ENCODE results near the gene RIPOR3. TPM values are rescaled to one million over a fixed set of nuclear protein-coding genes. Genes with fewer than 3 reads are reported as not detected.

Gene RIPOR3
- total RNA-seq, 1 experiment from 2014 or later: 0.46 TPM

GRCh38 chr20:50613438-50614169 lies 77.7 kb downstream of the RIPOR3 start:
- Histone ChIP-seq H3K4ac (ENCODE audit: low read depth, low read length) (no peak overlapping the region), H4K8ac (replicated peaks; ENCODE audit: insufficient read length, low read depth, low read length) (no peak overlapping the region), H3K18ac (ENCODE audit: insufficient read length, low read depth, low read length) (no peak overlapping the region), H3K23me2 (ENCODE audit: insufficient read length, low read depth, low read length, poor library complexity, severe bottlenecking) (no peaks in the 10 kb centered on the region), H4K91ac (ENCODE audit: insufficient read length, low read depth, low read length) (no peak overlapping the region), H3K27me3 (ENCODE audit: insufficient read depth, low read length) (no peaks in the 10 kb centered on the region), H2BK12ac (ENCODE audit: insufficient read length, low read depth, low read length) (no peak overlapping the region), H3K79me2 (ENCODE audit: insufficient read depth, low read length) (no peaks in the 10 kb centered on the region), H3K56ac (ENCODE audit: insufficient read length, low read depth, low read length) (no peak overlapping the region), H2BK20ac (ENCODE audit: low read depth, low read length, poor library complexity, severe bottlenecking) (no peak overlapping the region), H2AFZ (ENCODE audit: low read length) (no peak overlapping the region), H3K27ac (ENCODE audit: insufficient read length, low read depth, low read length) (no peak overlapping the region), H3K14ac (ENCODE audit: insufficient read depth, low read length) (no peak overlapping the region), H3K9me3 (ENCODE audit: control insufficient read depth, low read depth, low read length) (no peaks in the 10 kb centered on the region), H2AK5ac (ENCODE audit: insufficient read length, low read length) (no peak overlapping the region), H3K23ac (ENCODE audit: insufficient read length, low read depth, low read length) (no peak overlapping the region), H3T11ph (ENCODE audit: low read length) (no peak overlapping the region), H2BK15ac (ENCODE audit: low read depth, low read length) (no peak overlapping the region), H4K5ac (ENCODE audit: insufficient read length, low read depth, low read length) (no peak overlapping the region), H3K4me1 (ENCODE audit: insufficient read depth, low read length) (no peaks in the 10 kb centered on the region; the same call in 1 of the 2 replicates), H3K9ac (ENCODE audit: extremely low read depth, insufficient read length, low read length) (no peak overlapping the region), H3K4me2 (ENCODE audit: insufficient read depth, insufficient read length, low read length) (no peak overlapping the region), H2BK5ac (ENCODE audit: insufficient read length, low read length) (no peak overlapping the region), H4K20me1 (ENCODE audit: control insufficient read depth, insufficient read depth, insufficient read length) (no peaks in the 10 kb centered on the region), H3K79me1 (ENCODE audit: insufficient read depth, low read depth, low read length, poor library complexity, severe bottlenecking) (no peaks in the 10 kb centered on the region), H2BK120ac (ENCODE audit: low read depth, low read length, poor library complexity, severe bottlenecking) (no peak overlapping the region)
- Mint-ChIP-seq H3K36me3 (ENCODE audit: insufficient read depth in 1 of 3, low read depth in 3 of 3) (no peaks in the 10 kb centered on the region), H3K4me3 (no peak overlapping the region), H3K27me3 (ENCODE audit: low read depth) (no peaks in the 10 kb centered on the region; the same call in 1 of the 2 replicates), H3K9me3 (no peaks in the 10 kb centered on the region), H3K4me1 (peaks cover 10 to 21% of the 10 kb centered on the region in 2 experiments), H3K27ac (no peak overlapping the region)
- no CpG with 5 or more reads among the region's 15 CpGs for WGBS (ENCODE audit: extremely low coverage, insufficient read length, low lambda C conversion rate)
- DNase-seq: no peak
- TF ChIP-seq CTCF (conservative IDR thresholded peaks at IDR 0.05): no peak
